ENCODE results near the gene KPNB1.

Gene KPNB1

DNA sequence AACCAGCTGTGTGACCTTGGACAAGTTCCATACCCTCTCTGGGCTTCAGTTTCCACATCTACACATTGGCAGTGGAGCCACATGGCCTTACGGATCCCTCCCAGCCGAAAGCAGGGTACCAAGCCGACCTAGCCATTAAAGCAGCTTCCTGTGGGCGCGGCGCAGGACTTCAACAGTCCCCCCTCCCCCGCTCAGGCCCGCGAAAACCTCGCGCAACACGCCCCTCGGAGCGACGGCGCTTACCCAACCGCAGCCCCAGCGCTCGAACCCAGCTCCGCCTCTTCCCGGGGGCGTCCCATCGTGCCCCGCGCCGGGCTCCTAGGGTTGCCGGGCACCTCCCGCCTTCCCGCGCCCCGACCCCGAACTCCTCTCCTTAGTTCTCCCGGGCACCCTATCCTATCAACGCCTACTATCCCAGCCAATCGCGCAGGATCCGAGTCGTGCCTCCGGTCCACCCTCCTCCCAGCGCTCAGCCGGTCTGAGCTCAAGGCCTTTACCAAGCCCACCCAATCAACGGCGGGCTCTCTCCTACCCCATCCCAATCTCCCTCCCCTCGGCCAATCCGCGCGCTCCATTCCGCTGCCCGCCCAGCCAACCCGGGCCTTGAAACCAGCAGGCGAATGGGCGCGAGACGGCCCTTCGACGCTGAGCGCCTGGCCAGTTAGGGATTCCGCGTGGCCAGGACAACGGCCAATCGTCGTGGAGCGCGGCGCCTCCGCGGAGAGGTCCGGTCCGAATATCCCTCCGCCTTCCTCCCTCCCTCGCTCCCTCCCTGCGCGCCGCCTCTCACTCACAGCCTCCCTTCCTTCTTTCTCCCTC, at the start of gene KPNB1:
KPNB1 (plus strand) TSS at position 767 of the 819 bp plus-strand sequence. CDS start 326 bp downstream, outside the sequence.
- DNase-seq (ENCODE audit: low spot score), result peak; percentile 99

DNA sequence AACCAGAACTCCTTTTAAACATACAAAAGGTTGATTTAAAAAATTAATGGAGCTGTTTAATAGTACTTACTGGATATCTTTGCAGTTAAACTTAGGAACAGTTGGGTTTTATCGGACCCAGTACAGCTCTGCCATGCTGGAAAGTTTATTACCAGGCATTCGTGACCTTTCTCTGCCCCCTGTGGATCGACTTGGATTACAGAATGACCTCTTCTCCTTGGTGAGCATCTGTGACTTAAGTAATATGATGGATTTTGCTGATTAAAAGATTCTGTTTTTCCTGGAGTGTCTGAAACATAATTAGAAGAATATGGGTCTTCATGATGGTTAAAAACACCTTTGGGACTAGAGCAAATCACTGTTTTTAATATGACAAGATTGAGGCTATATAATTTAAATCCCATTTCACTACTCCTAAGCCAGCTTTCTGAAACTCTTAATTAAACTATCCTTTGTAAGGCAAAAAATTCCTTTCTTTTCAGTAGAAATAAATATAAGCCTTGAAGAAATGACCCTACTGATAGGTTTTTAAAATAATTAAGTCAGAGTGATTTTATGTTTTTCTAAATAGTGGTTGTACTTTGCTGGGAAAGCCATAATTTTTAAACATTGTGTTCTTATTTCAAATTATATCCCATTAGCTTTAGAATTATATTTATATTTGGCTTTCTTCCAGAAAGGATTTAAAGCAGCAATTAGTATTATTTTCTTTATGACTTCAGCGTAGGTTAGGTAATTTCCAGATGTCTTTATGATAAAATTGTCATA, 45.7 kb upstream of the KPNB1 start:
- DNase-seq (ENCODE audit: low spot score), result no peak

DNA sequence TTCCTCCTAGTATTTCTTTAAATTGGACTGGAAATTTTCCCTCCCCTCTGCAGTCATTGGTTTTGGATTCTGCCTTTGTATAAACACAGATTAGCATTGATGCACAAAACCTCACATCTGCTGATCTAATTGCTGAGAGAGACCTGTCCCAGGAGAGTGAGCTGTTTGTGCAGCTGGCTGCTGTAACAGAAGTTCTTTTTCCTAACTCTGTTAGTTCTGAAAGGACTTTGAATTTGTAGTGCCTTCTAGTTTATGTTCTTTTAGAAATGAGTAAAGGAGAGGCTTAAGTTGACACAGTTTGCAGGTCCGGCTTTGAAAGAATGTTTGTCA, 45.2 kb upstream of the KPNB1 start:
- DNase-seq (ENCODE audit: low spot score), result no peak

DNA sequence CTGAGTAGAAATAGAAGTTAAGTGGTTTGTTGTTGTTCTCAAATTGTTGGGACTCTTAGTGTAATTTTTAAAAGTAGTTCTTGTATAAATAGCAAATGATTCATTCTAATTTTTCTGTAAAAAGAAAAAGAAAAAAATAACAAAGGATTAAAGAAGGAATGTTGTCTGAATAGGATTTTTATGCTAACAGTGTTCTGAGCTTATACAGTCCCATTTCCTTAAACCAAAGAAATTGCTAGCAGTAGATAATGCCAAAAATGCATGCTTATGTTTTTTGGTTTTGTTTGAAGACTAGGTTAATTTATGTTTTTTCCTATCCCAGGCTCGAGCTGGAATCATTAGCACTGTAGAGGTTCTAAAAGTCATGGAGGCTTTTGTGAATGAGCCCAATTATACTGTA, 44.7 kb upstream of the KPNB1 start:
- DNase-seq (ENCODE audit: low spot score), result no peak

DNA sequence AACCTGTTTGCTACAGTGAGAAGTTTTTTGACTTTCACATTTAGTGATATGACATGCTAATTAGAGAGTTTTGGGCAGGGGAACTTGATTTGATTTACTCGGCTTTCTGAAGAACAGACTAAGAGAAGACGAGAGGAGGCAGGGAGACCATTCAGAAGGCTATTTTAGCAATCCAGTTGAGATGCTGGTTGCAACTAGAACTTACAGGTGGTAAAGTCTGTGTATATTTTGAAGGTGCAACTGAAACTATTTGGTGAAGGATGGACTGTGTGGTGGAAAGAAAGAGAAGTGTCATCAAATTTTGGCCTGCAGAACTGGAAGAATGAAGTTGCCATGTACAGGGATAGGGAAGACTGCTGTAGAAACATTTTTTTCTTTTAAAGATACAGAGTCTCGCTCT, 42.2 kb upstream of the KPNB1 start:
- DNase-seq (ENCODE audit: low spot score), result no peak

DNA sequence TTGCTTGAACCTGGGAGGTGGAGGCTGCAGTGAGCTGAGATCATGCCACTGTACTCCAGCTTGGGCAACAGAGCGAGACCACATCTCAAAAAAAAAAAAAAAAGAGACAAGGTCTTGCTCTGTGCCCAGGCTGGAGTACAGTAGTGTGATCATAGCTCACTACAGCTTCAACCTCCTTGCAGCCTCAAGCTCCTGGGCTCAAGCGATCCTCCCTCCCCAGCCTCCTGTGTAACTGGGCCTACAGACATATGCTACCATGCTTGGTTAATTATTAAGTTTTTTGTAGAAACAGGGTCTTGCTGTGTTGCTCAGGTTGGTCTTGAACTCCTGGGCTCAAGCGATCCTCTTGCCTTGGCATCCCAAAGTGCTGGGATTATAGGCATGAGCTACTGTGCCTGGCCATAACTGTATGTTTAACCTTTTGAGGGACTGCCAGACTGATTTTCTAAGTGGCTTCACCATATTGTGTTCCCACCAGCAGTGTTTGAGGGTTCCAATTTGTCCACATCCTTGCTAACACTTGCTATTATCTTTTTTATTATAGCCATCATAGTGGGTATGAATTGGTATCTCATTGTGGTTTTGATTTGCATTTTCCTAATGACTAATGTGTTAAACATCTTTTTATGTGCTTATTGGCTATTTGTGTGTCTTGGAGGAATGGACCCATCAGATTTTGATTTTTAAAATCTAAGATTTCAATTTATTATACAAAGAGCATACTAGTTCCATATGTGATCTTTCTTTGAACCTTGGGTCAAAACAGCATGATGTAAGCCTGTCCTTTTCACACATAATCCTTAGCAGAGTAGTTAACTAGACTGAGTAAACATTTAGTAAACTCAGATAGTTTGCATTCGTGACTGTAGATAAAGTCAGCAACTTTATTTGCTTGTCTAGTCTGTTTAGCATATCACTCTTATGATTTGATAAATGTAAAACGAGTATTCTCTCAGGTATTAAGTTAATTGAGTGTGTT, 38.1 kb upstream of the KPNB1 start:
- no peak for DNase-seq (ENCODE audit: low spot score)

DNA sequence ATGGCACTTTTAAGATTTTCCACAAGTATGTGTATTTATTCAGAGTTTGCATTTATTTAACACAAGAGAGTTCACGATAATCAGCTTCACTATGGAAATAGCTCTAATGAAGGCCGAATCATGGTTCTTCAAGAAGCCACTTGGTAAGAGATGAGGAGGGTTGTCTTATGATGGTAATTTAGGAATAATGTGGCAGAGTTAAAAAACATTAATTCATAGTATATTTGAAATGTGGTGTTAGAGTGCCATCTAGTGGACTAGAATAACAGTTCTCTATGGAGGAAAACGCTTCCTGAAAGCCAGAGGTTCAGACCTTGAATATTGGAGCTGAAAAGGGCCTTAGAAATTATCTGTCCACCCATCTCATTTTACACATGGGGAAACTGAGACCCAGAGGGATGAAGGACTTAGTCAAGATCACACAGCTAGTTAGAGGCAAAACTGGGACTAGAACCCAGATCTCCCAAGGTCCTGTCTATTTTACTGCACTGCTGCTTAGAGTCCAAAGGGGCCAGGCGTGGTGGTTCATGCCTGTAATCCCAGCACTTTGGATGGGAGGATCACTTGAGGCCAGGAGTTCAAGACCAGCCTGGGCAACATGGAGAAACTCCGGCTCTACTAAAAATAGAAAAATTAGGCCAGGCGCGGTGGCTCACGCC, 33.8 kb upstream of the KPNB1 start:
- peak; percentile 70 for DNase-seq (ENCODE audit: low spot score)

DNA sequence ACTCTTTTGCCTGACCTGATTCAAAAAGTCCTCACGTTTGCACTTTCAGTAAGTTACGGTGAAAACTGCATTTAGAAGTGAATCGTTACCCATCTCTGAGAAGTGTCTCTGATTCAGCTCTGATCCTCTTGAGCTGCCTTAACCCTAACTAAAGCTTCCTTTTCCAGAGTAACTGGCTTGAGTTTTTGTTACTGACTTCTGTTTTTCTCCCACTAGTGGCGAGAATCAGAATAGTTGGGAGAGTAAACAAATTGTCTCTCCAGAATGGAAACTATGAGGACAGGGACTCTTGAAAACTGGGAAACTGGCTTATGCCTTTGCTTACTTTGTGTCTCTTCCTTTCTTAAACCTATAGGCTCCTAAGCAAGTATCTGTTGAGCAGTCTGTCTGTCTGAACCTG, 31.3 kb upstream of the KPNB1 start:
- peak; percentile 50 for DNase-seq (ENCODE audit: low spot score)

DNA sequence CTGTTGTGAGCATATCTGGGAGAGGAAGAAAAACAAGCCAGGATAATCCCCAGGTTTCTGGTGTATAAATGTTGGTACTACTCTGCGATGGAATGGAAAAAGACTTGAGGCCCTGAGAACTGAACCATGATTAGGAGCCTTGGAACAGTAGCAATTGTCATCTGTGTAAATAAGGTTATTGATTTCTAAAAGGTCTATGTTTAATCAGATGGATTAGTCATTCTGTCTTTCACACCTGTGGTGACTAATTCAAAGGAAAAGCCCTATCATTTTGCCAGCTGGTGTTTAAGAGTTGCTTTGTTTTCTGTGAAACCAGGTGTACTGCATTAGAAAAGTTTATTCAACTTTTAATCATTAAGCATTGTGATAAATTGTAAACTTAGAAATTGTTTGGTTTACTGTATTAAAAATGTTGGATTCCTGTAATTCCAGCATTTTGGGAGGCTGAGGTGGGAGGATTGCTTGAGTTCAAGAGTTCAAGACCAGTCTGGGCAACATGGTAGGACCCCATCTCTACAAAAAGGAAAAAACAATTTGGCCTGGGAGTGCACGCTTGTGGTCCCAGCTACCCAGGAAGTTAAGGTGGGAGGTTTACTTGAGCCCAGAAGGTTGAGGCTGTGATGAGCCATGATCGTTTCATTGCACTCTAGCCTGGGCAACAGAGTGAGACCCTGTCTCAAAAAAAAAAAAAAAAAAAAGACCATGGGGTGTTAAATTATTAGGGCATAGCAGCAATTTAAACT, 29.0 kb upstream of the KPNB1 start:
- no peak for DNase-seq (ENCODE audit: low spot score)

DNA sequence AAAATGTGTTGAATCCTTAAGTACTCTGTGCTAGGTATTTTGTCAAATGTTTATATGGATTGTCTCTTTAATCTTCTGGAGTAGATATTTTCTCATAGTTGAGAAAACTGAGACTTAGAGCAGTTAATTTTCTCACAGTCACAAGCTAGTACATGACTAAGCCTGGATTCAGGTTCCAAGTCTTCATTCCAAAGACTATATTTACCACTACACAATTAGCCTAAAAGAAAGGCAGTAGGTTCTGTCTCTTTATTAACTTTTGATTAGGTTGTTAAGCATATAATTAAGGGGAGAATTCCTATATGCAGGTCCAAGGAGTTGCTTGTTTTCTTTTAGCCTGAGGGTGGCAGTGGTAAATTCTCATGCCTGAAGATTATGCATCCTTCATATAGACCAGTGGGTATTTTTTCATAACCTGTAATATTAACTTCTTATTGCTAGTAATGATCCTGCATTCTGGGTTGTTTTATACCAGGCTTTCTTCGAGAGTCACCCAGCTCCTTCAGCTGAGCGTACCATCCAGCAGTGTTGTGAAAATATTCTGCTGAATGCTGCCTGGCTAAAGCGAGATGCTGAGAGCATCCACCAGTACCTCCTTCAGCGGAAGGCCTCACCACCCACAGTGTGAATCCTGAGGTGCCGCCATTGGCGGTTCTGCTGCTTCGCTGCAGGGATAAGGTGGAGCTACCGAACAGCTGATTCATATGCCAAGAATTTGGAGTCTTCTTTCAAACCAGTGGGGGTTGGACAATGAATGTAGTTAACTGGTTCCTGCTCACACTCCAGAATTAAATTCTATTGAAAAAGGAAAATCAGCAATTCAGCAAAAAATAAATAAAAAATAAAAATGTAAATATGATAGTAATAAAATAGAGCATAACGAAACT, 28.2 kb upstream of the KPNB1 start:
- DNase-seq (ENCODE audit: low spot score), result peak; percentile 45

DNA sequence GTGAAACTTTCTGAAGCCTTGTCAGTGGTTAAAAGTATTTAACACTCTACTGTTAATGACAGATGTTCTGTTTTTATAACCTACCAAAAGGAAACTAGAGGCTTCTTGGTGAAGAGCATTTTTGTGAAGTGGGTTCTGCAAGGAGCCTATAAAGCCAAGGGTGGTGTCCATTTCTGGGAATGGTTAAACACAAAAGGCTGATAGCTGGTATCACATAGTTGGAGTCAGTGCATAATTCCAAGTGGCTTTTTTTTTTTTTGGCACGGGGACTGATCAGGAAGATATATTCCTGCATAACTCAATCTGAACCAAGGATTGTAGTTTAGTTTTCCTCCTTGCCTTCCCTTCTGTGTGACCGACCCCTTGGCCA, 27.6 kb upstream of the KPNB1 start:
- DNase-seq (ENCODE audit: low spot score), result no peak

DNA sequence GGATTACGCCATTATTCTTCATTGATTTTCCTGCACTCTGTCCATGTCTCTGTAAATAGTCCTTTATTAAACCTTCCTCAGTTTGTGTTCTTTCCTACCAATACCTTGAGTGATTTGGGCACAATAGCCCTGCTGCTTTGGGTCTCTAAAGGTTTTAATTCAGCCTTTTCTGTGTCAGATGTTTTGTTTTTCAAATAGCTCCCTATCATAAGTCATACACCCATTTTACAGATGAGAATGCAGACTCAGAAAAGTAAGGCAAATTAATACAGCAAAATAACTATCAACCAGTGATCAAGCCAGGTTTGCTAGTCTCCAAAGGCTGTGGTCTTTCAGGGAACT, 25.0 kb upstream of the KPNB1 start:
- DNase-seq (ENCODE audit: low spot score), result no peak

DNA sequence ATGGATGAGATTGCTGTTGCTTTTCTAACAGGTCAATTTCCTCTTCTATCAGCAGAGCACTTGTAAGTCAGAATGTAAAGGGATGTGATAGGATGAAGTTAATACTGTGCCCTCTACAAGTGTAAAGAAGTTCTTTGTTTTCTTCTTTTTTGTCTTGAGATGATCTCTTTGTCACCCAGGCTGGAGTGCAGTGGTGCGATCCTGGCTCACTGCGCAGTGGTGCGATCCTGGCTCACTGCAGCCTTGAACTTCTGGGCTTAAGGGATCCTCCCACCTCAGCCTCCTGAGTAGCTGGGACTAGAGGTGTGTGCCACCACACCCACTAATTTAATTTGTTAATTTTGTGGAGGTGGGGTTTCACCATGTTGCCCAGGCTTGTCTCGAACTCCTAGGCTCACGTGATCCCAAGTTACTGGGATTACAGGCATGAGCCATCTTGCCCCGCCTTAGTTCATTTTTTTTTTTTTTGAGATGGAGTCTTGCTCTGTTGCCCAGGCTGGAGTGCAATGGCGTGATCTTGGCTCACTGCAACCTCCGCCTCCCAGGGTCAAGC, 21.6 kb upstream of the KPNB1 start:
- DNase-seq (ENCODE audit: low spot score), result no peak

DNA sequence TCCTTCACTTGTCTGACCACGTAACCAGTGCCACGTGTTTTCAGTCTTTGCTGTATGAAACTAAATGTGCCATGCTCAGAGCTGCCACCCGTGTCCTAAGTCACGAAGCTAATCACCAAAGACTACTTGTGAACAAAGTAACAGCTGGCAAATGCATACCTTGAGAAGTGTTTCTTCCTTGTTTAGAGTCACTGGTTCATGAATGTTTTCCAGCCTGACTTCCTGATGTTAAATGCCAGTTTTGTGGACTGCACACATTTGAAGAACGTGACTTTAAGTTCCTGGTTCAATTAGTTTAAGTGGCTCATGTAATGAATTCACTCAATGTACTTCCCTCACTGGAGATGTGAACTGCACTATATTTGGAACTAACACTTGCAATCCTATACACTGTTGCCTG, 19.9 kb upstream of the KPNB1 start:
- DNase-seq (ENCODE audit: low spot score), result no peak

DNA sequence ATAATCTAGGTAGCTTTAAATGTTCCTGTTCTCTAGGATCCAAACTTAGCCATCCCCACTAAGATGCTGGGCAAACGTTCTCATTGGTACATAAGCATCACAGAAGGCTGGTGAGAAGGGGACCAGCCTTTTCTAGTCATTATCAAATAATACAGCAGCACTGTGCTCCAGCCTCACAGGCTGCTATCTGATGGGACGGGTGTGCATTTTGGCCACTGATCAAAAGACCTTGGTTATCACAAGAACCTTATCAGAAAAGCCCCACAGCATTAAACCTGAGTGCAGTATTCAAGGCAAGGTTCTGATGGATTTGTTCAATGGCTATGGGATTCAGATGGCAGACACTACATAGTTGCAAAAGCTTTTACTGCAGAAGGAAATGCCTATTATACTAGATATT, 19.1 kb upstream of the KPNB1 start:
- DNase-seq (ENCODE audit: low spot score), result no peak

DNA sequence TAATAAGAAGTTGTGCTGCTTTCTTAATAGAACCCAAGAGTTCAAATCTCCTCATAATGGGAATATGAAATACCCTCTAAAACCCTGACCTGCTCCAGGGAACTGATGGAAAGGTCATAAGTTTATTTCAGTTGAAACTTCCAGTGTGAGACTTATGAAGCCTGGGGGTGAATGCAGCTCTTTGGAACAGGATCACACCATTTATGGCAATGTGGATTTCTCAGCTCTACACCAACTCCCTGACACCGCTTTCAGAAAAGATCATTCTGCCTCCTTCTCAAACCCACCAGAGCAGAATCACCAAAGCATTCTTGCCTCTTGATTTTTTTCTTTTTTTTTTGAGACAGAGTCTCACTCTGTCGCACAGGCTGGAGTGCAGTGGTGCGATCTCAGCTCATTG, 16.7 kb upstream of the KPNB1 start:
- no peak for DNase-seq (ENCODE audit: low spot score)

DNA sequence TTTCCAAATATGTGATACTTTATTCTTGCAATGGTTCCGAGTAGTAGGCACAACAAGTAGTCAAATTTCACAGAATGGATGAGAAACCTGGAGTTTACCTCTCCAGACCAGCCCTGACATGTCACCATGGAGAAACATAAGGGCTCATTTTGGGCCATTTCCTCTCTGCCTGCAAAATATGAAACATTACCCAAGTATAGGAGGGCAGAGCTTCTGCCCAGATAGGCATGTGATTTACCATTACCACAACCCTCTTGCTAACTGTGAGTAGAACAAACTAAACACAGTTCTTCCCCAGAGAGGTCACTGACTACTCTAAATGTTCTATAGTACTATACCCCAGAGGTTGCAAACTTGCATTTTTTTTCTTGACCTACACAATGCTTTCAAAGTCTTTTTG, 15.7 kb upstream of the KPNB1 start:
- DNase-seq (ENCODE audit: low spot score), result no peak

DNA sequence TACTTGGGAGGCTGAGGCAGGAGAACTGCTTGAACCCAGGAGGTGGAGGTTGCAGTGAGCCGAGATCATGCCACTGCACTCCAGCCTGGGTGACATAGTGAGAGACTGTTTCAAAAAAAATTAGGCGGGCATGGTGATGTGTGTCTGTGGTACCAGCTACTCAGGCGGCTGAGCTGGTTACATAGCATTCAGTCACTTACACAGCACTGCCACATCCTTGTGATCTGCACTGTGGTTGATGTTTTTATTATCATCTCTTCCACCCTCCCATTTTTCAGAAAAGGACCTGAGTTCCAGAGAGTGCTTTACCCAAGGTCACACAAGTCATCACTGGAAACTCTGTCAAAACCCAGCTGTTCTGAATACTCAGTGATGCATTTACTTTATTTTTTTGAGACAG, 14.8 kb upstream of the KPNB1 start:
- DNase-seq (ENCODE audit: low spot score), result no peak

DNA sequence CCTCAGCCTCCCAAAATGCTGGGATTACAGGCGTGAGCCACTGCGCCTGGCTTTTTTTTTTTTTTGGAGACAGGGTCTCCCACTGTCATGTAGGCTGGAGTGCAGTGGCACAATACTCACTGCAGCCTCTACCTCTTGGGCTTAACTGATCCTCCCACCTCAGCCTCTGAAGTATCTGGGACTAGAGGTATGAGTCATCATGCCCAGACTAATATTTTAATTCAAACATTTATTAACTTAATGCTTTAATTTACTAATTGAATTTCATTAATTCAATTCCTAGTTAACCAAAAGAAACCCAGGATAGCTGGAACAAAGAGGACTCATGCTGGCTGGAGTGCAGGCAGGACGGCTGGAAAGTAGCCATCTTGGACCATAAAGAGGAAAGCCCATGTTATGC, 14.0 kb upstream of the KPNB1 start:
- no peak for DNase-seq (ENCODE audit: low spot score)
